Duodenal mucosa (tissue), 2 donors: ENCODE results near the gene PRRG2.

Source experiments
- H3K27ac ChIP-seq: one replicate; pipeline ENCODE4 v1.7.0; 2013; ENCODE audit warnings: low read depth, low read length
- H3K27me3 ChIP-seq, 2 donors: one replicate each; pipeline ENCODE4 v1.7.0; 2013; ENCODE audit warnings: low read length in 2 of 2, control low read depth in 1 of 2; ENCODE audit not compliant: insufficient read depth in 2 of 2, control insufficient read depth in 1 of 2
- H3K36me3 ChIP-seq, 2 donors: one replicate each; pipeline ENCODE4 v1.7.0; 2013; ENCODE audit warnings: low read length in 2 of 2, control low read depth in 1 of 2; ENCODE audit not compliant: insufficient read depth in 2 of 2, control insufficient read depth in 1 of 2
- H3K4me1 ChIP-seq, 2 donors: one replicate each; pipeline ENCODE4 v1.7.0; 2013; ENCODE audit warnings: low read length in 2 of 2, control low read depth in 1 of 2; ENCODE audit not compliant: insufficient read depth in 2 of 2, control insufficient read depth in 1 of 2
- H3K4me3 ChIP-seq, 2 donors: one replicate each; pipeline ENCODE4 v1.7.0; 2013; ENCODE audit warnings: low read length in 2 of 2, low read depth in 1 of 2
- H3K9ac ChIP-seq, 2 donors: one replicate each; pipeline ENCODE4 v1.7.0; 2013; ENCODE audit warnings: low read length in 2 of 2, low read depth in 1 of 2
- H3K9me3 ChIP-seq, 2 donors: one replicate each; pipeline ENCODE4 v1.7.0; 2013; ENCODE audit warnings: low read length in 2 of 2, control low read depth in 1 of 2; ENCODE audit not compliant: control insufficient read depth in 1 of 2

Gene PRRG2

GRCh38 chr19:49570138-49570856 is 10.8 kb upstream of the PRRG2 start:
- no peaks in the 10 kb centered on the region for H3K27me3 ChIP-seq

GRCh38 chr19:49570997-49571676 is 10.0 kb upstream of the PRRG2 start:
- H3K27me3 ChIP-seq: no peaks in the 10 kb centered on the region
- H3K27ac ChIP-seq: no peak overlapping the region
- H3K36me3 ChIP-seq: peaks cover 5 to 16% of the 10 kb centered on the region in 2 donors
- H3K9me3 ChIP-seq: no peaks in the 10 kb centered on the region
- H3K9ac ChIP-seq: peak overlapping the region in 1 of 2 donors; percentile 44
- H3K4me3 ChIP-seq: no peak overlapping the region
- peaks cover 17 to 22% of the 10 kb centered on the region in 2 donors for H3K4me1 ChIP-seq

More at GRCh38 chr19:49570138-49570856, 10.8 kb upstream of the PRRG2 start:
- H3K9ac ChIP-seq: peak overlapping the region in 1 of 2 donors; percentile 44
- peaks cover 18 to 22% of the 10 kb centered on the region in 2 donors for H3K4me1 ChIP-seq
- H3K4me3 ChIP-seq: no peak overlapping the region
- H3K9me3 ChIP-seq: no peaks in the 10 kb centered on the region
- H3K27ac ChIP-seq: no peak overlapping the region
- peaks cover 3 to 12% of the 10 kb centered on the region in 2 donors for H3K36me3 ChIP-seq

GRCh38 chr19:49573009-49573408 is 8.1 kb upstream of the PRRG2 start:
- Histone ChIP-seq H3K27ac (no peak overlapping the region), H3K9me3 (no peaks in the 10 kb centered on the region), H3K4me1 (peaks cover 11 to 15% of the 10 kb centered on the region in 2 donors), H3K9ac (no peak overlapping the region), H3K4me3 (no peak overlapping the region), H3K36me3 (peaks cover 5 to 16% of the 10 kb centered on the region in 2 donors), H3K27me3 (no peaks in the 10 kb centered on the region)

- peaks cover 7 to 11% of the 10 kb centered on the region in 2 donors for H3K4me1 ChIP-seq
Measured at GRCh38 chr19:49573425-49573824, 7.7 kb upstream of the PRRG2 start.

GRCh38 chr19:49574206-49574755 is 6.8 kb upstream of the PRRG2 start:
- Histone ChIP-seq H3K27me3 (no peaks in the 10 kb centered on the region), H3K9ac (no peak overlapping the region), H3K27ac (no peak overlapping the region), H3K9me3 (no peaks in the 10 kb centered on the region), H3K36me3 (peaks cover 5 to 16% of the 10 kb centered on the region in 2 donors), H3K4me3 (no peak overlapping the region), H3K4me1 (peaks cover 10 to 13% of the 10 kb centered on the region in 2 donors)

More at GRCh38 chr19:49573425-49573824, 7.7 kb upstream of the PRRG2 start:
- Histone ChIP-seq H3K27ac (no peak overlapping the region), H3K4me3 (no peak overlapping the region), H3K9me3 (no peaks in the 10 kb centered on the region), H3K27me3 (no peaks in the 10 kb centered on the region), H3K36me3 (peaks cover 5 to 16% of the 10 kb centered on the region in 2 donors), H3K9ac (no peak overlapping the region)

GRCh38 chr19:49579193-49579592 is 1.9 kb upstream of the PRRG2 start:
- Histone ChIP-seq H3K9ac (peak overlapping the region in 1 of 2 donors; percentile 83), H3K36me3 (peaks cover 5 to 10% of the 10 kb centered on the region in 2 donors), H3K4me3 (peak overlapping the region; percentile 85), H3K27ac (no peak overlapping the region), H3K4me1 (peaks cover 10 to 18% of the 10 kb centered on the region in 2 donors), H3K27me3 (no peaks in the 10 kb centered on the region), H3K9me3 (no peaks in the 10 kb centered on the region)

- H3K9ac ChIP-seq: peak overlapping the region; percentile 83
- peak overlapping the region; percentile 85 for H3K4me3 ChIP-seq
- H3K27me3 ChIP-seq: no peaks in the 10 kb centered on the region
- H3K9me3 ChIP-seq: no peaks in the 10 kb centered on the region
- peaks cover 5 to 6% of the 10 kb centered on the region in 2 donors for H3K36me3 ChIP-seq
- peaks cover 10 to 18% of the 10 kb centered on the region in 2 donors for H3K4me1 ChIP-seq
- no peak overlapping the region for H3K27ac ChIP-seq
Measured at GRCh38 chr19:49579947-49580263, 1.2 kb upstream of the PRRG2 start.

- Histone ChIP-seq H3K4me1 (peaks cover 10 to 18% of the 10 kb centered on the region in 2 donors), H3K27me3 (no peaks in the 10 kb centered on the region), H3K27ac (no peak within 1 kb of the TSS), H3K9ac (peak within 1 kb of the TSS; percentile 83), H3K9me3 (no peaks in the 10 kb centered on the region), H3K4me3 (peak within 1 kb of the TSS; percentile 85), H3K36me3 (peaks cover under 1 to 3% of the 10 kb centered on the region in 2 donors)
Measured at GRCh38 chr19:49580264-49581006, 681 bp upstream of the PRRG2 start, which contains the start of gene NOSIP. Gene NOSIP, minus strand, starts transcription at chr19:49580556. Its CDS starts 19,865 bp downstream, at chr19:49560691.

GRCh38 chr19:49583239-49583638 is 2.1 kb downstream of the PRRG2 start:
- no peak overlapping the region for H3K27ac ChIP-seq
- H3K9me3 ChIP-seq: no peaks in the 10 kb centered on the region
- no peak overlapping the region for H3K4me3 ChIP-seq
- peaks cover 10 to 18% of the 10 kb centered on the region in 2 donors for H3K4me1 ChIP-seq
- H3K9ac ChIP-seq: no peak overlapping the region
- H3K27me3 ChIP-seq: no peaks in the 10 kb centered on the region
- H3K36me3 ChIP-seq: no peaks in the 10 kb centered on the region
